Naive thymus-derived CD8-positive, alpha-beta T cell (primary cell): Measurements from ENCODE around the gene PHF21A. TPM values are rescaled to one million over a fixed set of nuclear protein-coding genes. Genes with fewer than 3 reads are reported as not detected.

Source experiments
- ATAC-seq, 2 donors: fragments of 150-1000 bp; cut with Tn5 transposase in 1 of 2; sonication (Bioruptor Pico), chemical (Tn5 transposase) in 1 of 2; 1 replicate in 1 of 2; 2 replicates in 1 of 2; pipeline ENCODE4 v1.10.0; 2021; ENCODE audit warnings: mild to moderate bottlenecking in 2 of 2, moderate library complexity in 2 of 2
- POLR2A ChIA-PET: fragments of 350-600 bp; sonication (Branson Sonifier 250); formaldehyde crosslinking; loops from one replicate; lab custom pipeline; 2021; ENCODE audit warnings: antibody characterized with exemption; lab: Charles Lee
- DNase-seq, 10 donors: peaks; one replicate each; pipeline versions ENCODE4 v3.0.0 to v3.0.0-alpha.2; 2020 to 2022
- H3K27ac Mint-ChIP-seq, 10 donors: one replicate each; pipeline ENCODE4 v1.8.0; 2020 to 2022; ENCODE audit warnings: mild to moderate bottlenecking in 10 of 10, mixed read lengths in 10 of 10, moderate library complexity in 4 of 10, inconsistent platforms in 1 of 10
- H3K27me3 Mint-ChIP-seq, 5 donors: one replicate each; pipeline ENCODE4 v1.8.0; 2021 to 2022; ENCODE audit warnings: mixed read lengths in 5 of 5
- H3K36me3 Mint-ChIP-seq, 3 donors: one replicate each; pipeline ENCODE4 v1.8.0; 2020 to 2022; ENCODE audit warnings: mixed read lengths in 3 of 3, mild to moderate bottlenecking in 2 of 3, inconsistent platforms in 1 of 3
- H3K4me1 Mint-ChIP-seq, 4 donors: one replicate each; pipeline ENCODE4 v1.8.0; 2021 to 2022; ENCODE audit warnings: mixed read lengths in 4 of 4
- H3K4me3 Mint-ChIP-seq, 10 donors: one replicate each; pipeline ENCODE4 v1.8.0; 2020 to 2022; ENCODE audit warnings: mild to moderate bottlenecking in 10 of 10, mixed read lengths in 10 of 10, moderate library complexity in 6 of 10, inconsistent platforms in 1 of 10
- H3K9me3 Mint-ChIP-seq, 9 donors: one replicate each; pipeline ENCODE4 v1.8.0; 2020 to 2022; ENCODE audit warnings: mixed read lengths in 9 of 9, mild to moderate bottlenecking in 3 of 9, inconsistent platforms in 1 of 9, moderate library complexity in 1 of 9
- polyA plus RNA-seq, 3 donors: library from polyadenylated mRNA; unstranded; fragments of 300-500 nt; fragmentation: Illumina TruSeq; gene quantifications; one replicate each; pipeline ENCODE4 v1.2.3, GENCODE V29; 2021
- total RNA-seq, 8 experiments: library from RNA in 2 of 8; stranded (reverse) in 2 of 8; gene quantifications; one replicate each; pipeline ENCODE4 v1.2.3 and lab custom pipeline; 2021 to 2026

PHF21A gene
- total and polyA plus RNA-seq, 5 experiments from 2014 or later = 4.9 to 60.7 (median 9.2) TPM

DNA sequence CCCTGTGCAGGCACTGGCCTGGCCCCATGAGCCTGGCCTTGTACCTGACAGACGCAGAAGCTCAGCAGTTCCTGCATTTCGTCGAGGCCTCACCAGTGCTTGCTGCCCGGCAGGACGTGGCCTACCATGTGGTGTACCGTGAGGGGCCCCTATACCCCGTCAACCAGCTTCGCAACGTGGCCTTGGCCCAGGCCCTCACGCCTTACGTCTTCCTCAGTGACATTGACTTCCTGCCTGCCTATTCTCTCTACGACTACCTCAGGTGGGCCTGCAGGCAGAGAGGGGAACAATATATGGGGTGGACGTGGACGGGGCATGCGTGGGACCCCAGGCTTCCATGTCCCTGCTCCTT, 193.9 kb downstream of the PHF21A start:
- peaks cover 23 to 53% (median 44%) of the 10 kb centered on the region in 4 donors for H3K4me1 Mint-ChIP-seq
- H3K9me3 Mint-ChIP-seq = no peaks in the 10 kb centered on the region
- POLR2A ChIA-PET = interaction anchor here (6.3 kb wide), 1 partner anchor 10 kb away, joined by 57 read pairs; the partner anchor contains the start of gene PEX16
- H3K27ac Mint-ChIP-seq = peak overlapping the region in 8 of 10 donors; percentile 23 to 86 (median 74)
- ATAC-seq = no peak
- H3K27me3 Mint-ChIP-seq = peaks cover 0 to 2% (median 0%) of the 10 kb centered on the region in 5 donors
- DNase-seq = peak in 1 of 10 donors; percentile 52
- peaks cover 0 to 7% (median 0%) of the 10 kb centered on the region in 3 donors for H3K36me3 Mint-ChIP-seq
- H3K4me3 Mint-ChIP-seq = peak overlapping the region in 2 of 10 donors; percentile 6 to 21

DNA sequence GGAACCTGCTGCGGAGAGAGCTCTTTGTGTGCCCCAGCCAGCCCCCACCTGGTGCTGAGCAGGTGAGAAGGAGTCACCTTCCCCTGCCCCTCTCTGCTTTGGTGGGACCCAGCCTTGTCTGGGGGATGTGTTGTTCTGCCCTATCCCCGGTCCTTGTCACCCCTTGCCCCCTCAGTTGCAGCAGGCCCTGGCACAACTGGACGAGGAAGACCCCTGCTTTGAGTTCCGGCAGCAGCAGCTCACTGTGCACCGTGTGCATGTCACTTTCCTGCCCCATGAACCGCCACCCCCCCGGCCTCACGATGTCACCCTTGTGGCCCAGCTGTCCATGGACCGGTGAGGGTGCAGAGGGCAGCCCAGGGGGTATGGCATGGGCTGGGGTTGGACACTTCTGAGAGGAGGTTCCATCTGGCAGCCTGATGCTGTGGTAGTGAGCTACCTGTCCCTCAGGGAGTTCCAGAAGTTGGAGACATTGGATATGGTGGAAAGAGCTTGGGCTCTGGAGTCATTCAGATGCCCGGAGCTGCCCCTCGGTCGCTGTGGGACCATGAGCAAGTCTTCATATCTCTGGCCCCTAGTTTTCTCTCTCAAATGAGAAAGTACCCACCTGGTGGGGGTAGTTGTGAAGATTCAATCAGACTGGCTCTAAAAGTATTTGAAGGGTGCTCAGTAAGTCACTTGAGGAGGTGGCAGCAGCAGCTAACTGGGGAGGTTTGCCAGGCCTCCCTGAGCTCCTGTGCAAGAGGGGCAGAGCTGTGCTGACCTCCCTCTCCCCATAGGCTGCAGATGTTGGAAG, 194.5 kb downstream of the PHF21A start:
- Mint-ChIP-seq H3K36me3 (peaks cover 0 to 3% (median 0%) of the 10 kb centered on the region in 3 donors), H3K9me3 (no peaks in the 10 kb centered on the region), H3K27ac (peak overlapping the region in 9 of 10 donors; percentile 23 to 76 (median 43)), H3K4me1 (peaks cover 23 to 52% (median 44%) of the 10 kb centered on the region in 4 donors), H3K4me3 (peak overlapping the region in 1 of 10 donors; percentile 38), H3K27me3 (peaks cover 0 to 2% (median 0%) of the 10 kb centered on the region in 5 donors)
- DNase-seq (peak in 1 of 10 donors; percentile 56), ATAC-seq (no peak)
- POLR2A ChIA-PET = interaction anchor here (6.3 kb wide), 1 partner anchor 10 kb away, joined by 57 read pairs; the partner anchor contains the start of gene PEX16

DNA sequence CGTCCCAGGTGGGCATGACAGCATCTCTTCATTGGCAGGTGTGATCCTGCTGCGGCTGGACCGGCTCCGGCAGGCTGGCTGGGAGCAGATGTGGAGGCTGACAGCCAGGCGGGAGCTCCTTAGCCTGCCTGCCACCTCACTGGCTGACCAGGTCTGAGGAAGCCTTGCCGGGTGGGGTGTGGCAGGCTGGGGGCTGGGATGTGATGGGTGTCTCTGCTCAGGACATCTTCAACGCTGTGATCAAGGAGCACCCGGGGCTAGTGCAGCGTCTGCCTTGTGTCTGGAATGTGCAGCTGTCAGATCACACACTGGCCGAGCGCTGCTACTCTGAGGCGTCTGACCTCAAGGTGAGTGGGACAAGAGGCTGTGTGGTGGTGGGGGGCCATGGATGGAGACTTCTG, 195.3 kb downstream of the PHF21A start:
- peak in 1 of 10 donors; percentile 51 for DNase-seq
- no peaks in the 10 kb centered on the region for H3K9me3 Mint-ChIP-seq
- no peaks in the 10 kb centered on the region for H3K36me3 Mint-ChIP-seq
- POLR2A ChIA-PET = interaction anchor here (6.3 kb wide), 1 partner anchor 9 kb away, joined by 57 read pairs; the partner anchor contains the start of gene PEX16
- peak overlapping the region in 2 of 10 donors; percentile 4 to 26 for H3K4me3 Mint-ChIP-seq
- H3K27me3 Mint-ChIP-seq = peaks cover 0 to 3% (median 0%) of the 10 kb centered on the region in 5 donors
- H3K27ac Mint-ChIP-seq = peak overlapping the region in 2 of 10 donors; percentile 20 to 43
- H3K4me1 Mint-ChIP-seq = peaks cover 25 to 50% (median 42%) of the 10 kb centered on the region in 4 donors
- ATAC-seq = no peak

DNA sequence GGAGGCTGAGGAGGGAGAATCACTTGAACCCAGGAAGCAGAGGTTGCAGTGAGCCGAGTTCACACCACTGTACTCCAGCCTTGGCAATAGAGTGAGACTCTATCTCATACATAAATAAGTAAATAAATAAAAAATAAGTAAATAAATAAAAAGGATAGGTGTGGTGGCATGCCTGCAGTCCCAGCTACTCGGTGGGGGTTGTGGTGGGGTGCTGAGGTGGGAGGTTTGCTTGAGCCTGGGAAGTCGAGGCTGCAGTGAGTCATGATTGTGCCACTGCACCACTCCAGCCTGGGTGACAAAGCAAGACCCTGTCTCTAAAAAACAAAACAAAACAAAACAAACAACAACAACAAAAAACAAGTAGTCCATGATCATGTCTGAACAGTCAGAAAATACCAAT, 195.7 kb downstream of the PHF21A start:
- H3K36me3 Mint-ChIP-seq = no peaks in the 10 kb centered on the region

DNA sequence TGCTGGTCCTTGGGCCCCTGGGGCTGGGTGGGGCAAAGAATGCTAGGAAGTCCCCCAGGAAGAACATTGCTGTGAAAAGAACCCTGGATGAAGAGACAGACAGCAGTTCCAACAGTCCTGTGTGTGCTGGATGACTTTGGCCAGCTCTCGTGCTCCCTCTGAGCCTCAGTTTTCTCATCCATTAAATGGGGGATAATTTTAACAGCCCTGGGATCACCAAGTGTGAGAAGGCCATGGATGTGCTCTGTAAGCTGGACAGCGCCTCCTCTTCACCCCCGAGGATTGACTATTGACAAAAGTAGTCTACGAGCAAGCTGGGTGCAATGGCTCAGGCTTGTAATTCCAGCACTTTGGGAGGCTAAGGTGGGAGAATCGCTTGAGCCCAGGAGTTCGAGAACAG, 196.3 kb downstream of the PHF21A start:
- peaks cover 0 to 3% (median 0%) of the 10 kb centered on the region in 5 donors for H3K27me3 Mint-ChIP-seq
- DNase-seq (no peak), ATAC-seq (no peak)
- H3K9me3 Mint-ChIP-seq = no peaks in the 10 kb centered on the region
- H3K4me3 Mint-ChIP-seq = peak overlapping the region in 6 of 10 donors; percentile 59 to 91 (median 82)
- peaks cover 17 to 50% (median 41%) of the 10 kb centered on the region in 4 donors for H3K4me1 Mint-ChIP-seq
- no peaks in the 10 kb centered on the region for H3K36me3 Mint-ChIP-seq
- peak overlapping the region in 1 of 10 donors; percentile 78 for H3K27ac Mint-ChIP-seq
- POLR2A ChIA-PET = no interaction called here

More for the DNA sequence above, 195.7 kb downstream of the PHF21A start:
- ATAC-seq (no peak), DNase-seq (no peak)
- Mint-ChIP-seq H3K9me3 (no peaks in the 10 kb centered on the region), H3K4me3 (peak overlapping the region in 2 of 10 donors; percentile 4 to 26), H3K4me1 (peaks cover 23 to 50% (median 41%) of the 10 kb centered on the region in 4 donors), H3K27me3 (peaks cover 0 to 3% (median 0%) of the 10 kb centered on the region in 5 donors), H3K27ac (peak overlapping the region in 1 of 10 donors; percentile 43)
- POLR2A ChIA-PET = interaction anchor here (6.3 kb wide), 1 partner anchor 8 kb away, joined by 57 read pairs; the partner anchor contains the start of gene PEX16

DNA sequence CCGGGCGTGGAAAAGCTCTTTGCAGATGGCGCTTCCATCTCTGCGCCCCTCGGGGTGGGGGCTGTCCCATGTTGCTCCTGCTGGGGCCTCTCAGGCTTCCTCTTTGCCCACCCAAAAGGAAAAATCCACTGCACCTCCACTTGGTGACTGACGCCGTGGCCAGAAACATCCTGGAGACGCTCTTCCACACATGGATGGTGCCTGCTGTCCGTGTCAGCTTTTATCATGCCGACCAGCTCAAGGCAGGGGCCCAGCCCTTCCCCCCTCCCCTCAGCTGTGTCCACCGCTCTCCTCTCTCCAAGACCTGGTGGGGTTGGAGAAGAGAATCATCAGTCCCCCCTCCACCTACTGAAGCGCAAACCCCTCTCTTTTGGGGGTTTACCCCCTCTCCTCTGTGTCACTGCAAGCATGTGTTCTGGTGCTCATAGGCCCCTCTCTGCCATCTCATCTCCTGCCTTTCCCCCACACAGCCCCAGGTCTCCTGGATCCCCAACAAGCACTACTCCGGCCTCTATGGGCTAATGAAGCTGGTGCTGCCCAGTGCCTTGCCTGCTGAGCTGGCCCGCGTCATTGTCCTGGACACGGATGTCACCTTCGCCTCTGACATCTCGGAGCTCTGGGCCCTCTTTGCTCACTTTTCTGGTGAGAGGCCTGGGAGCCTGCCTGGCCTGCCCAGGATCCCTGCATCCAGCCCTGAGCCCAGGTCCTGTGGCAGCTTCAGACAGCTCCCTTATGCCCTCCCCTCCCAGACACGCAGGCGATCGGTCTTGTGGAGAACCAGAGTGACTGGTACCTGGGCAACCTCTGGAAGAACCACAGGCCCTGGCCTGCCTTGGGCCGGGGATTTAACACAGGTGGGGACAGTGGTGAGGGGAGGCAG, 197.0 kb downstream of the PHF21A start:
- H3K4me1 Mint-ChIP-seq = peaks cover 16 to 52% (median 41%) of the 10 kb centered on the region in 4 donors
- DNase-seq (peak in 1 of 10 donors; percentile 58), ATAC-seq (no peak)
- H3K9me3 Mint-ChIP-seq = no peaks in the 10 kb centered on the region
- peak overlapping the region; percentile 51 to 91 (median 78) for H3K4me3 Mint-ChIP-seq
- POLR2A ChIA-PET = interaction anchor here (1.2 kb wide), 1 partner anchor 8 kb away, joined by 3 read pairs; no protein-coding TSS in a partner anchor
- H3K36me3 Mint-ChIP-seq = no peaks in the 10 kb centered on the region
- peak overlapping the region in 7 of 10 donors; percentile 52 to 84 (median 69) for H3K27ac Mint-ChIP-seq
- peaks cover 0 to 3% (median 0%) of the 10 kb centered on the region in 5 donors for H3K27me3 Mint-ChIP-seq

DNA sequence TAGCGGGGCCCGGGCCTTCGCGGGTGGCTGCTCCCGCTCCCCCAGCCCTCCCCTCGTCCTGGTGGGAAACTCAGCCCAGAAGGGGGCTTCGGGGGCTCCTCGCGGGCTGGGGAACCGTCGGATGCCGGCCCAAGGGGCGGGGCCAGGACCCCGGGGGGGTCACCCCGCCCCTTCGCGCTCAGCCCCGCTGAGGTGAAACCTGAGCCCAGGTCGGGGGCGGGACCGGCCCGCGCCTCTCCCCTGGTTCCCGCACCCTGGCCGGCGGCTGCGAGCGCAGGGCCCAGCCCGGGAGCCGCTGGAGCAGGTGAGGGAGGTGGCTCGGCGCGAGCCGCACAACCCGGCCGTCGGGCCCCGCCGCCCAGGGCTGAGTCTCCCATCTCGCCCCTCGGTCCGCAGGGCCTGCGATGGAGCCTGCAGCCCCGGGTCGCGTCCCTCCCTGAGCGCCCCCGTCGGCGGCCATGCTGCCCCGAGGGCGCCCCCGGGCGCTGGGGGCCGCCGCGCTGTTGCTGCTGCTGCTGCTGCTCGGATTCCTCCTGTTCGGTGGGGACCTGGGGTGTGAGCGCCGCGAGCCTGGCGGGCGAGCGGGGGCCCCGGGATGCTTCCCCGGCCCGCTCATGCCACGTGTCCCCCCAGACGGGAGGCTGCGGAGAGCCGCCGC, 198.7 kb downstream of the PHF21A start, which contains the start of gene LARGE2:
Gene LARGE2, plus strand, starts transcription at position 232 of the 658 bp plus-strand sequence. Its CDS starts 227 bp downstream, at position 459.
- ATAC-seq (peak in 1 of 2 donors; percentile 10), DNase-seq (peak in 7 of 10 donors; percentile 21 to 63 (median 31))
- H3K4me1 Mint-ChIP-seq = peaks cover 20 to 54% (median 51%) of the 10 kb centered on the region in 4 donors
- peak within 1 kb of the TSS; percentile 78 to 96 (median 85) for H3K4me3 Mint-ChIP-seq
- peaks cover 0 to 3% (median 0%) of the 10 kb centered on the region in 5 donors for H3K27me3 Mint-ChIP-seq
- peak within 1 kb of the TSS in 9 of 10 donors; percentile 47 to 88 (median 68) for H3K27ac Mint-ChIP-seq
- POLR2A ChIA-PET = interaction anchor here (0.7 to 2.1 kb wide), 6 partner anchors 8 to 199 kb away, joined by 3 to 6 read pairs (median 4); no protein-coding TSS in a partner anchor
- H3K9me3 Mint-ChIP-seq = no peaks in the 10 kb centered on the region
- no peaks in the 10 kb centered on the region for H3K36me3 Mint-ChIP-seq

DNA sequence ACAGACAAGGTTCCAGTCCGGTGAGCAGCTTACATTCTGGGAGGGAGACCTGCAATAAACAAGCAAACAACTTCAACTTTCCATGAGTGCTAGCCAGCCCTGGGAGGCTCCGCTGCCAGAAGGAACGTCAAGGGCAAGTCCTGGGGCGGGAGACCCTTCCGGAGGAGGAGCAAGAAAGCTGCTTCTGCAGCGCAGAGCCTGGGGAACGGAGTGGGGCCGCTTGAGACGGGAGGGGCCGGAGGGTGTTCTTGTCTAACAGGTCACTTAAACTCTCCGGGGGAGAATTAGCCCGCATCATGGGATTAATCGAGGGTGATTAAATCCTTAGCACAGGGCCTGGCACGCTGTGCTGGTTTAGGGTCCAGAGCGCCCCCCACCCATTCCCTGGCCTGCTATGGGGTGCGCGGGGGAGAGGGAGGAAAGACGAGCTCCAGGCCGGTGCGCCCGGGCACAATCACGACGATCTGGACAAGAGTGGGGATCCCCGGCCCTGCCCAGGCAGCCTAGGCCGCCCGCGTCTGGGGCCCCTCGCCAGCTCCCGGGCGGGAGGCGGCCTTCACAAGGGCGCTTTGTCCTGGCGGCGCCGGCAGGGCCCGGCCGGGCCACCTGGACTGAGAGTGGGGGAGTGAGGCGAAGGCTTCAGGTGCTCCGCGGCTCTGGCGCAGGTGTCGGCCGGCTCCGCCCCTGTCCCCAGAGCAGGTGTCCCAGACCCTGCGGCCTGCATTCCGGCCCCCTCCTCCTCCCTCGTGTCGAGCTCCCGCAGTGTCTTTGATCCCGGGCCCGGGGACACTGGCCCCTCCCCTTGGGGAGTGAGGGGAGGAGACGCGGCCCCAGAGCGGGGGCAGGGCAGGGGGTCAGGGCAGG, 199.5 kb downstream of the PHF21A start:
- peaks cover 0 to 3% (median 0%) of the 10 kb centered on the region in 5 donors for H3K27me3 Mint-ChIP-seq
- H3K36me3 Mint-ChIP-seq = no peaks in the 10 kb centered on the region
- H3K4me1 Mint-ChIP-seq = peaks cover 17 to 54% (median 49%) of the 10 kb centered on the region in 4 donors
- ATAC-seq (no peak), DNase-seq (peak in 1 of 10 donors; percentile 58)
- peak overlapping the region in 7 of 10 donors; percentile 36 to 76 (median 47) for H3K27ac Mint-ChIP-seq
- peak overlapping the region; percentile 58 to 96 (median 79) for H3K4me3 Mint-ChIP-seq
- POLR2A ChIA-PET = interaction anchor here (0.7 to 2.1 kb wide), 5 partner anchors 8 to 200 kb away, joined by 3 to 6 read pairs (median 5); no protein-coding TSS in a partner anchor
- H3K9me3 Mint-ChIP-seq = no peaks in the 10 kb centered on the region

DNA sequence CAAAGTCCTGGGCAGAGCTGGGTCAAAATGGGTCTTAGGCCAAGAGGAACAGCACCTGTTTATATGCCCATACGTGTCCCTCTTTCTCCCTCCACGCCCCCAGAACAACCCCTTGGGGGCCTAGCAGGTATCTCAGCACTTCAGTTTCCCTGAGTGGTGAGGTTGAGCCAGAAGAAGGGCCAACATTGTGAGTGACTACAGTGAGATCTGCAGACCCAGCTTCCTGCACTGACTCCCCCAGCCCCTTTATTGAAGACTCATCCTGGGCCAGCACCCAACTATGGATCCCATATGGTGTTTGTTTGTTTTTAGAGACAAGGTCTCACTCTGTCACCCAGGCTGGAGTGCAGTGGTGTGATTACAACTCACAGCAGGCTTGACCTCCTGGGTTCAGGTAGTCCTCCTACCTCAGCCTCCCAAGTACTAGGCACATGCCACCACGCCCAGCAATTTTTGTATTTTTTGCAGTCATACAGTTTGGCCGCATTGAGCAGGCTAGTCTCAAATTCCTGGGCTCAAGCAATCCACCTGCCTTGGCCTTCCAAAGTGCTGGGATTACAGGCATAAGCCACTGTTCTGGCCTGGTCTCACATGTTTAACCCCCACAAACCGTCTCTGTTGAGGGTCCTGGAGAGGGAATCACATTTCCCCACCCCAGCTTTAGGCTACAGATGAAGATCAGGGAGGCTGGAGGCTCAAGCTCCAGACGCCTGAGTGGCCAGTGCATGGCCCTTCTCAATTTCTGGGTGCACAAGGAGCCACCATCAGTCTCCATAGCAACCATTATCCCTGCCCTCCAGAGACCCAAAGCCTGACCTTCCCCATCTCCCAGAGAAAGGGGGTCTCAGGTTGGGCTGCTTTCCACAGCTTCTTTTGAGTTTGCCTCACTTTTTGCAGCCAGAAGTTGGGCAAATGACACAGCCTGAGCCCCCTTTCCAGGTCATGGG, 200.4 kb downstream of the PHF21A start:
- Mint-ChIP-seq H3K9me3 (no peaks in the 10 kb centered on the region), H3K36me3 (peaks cover 0 to 5% (median 0%) of the 10 kb centered on the region in 3 donors), H3K4me1 (peaks cover 23 to 64% (median 59%) of the 10 kb centered on the region in 4 donors), H3K27ac (peak overlapping the region in 8 of 10 donors; percentile 6 to 76 (median 54)), H3K4me3 (peak overlapping the region; percentile 58 to 96 (median 79)), H3K27me3 (peaks cover 0 to 3% (median 0%) of the 10 kb centered on the region in 5 donors)
- DNase-seq = peak in 1 of 10 donors; percentile 60
- POLR2A ChIA-PET = interaction anchor here (1.7 kb wide), 1 partner anchor 9 kb away, joined by 5 read pairs; no protein-coding TSS in a partner anchor
- ATAC-seq = no peak
